ENCODE data around the gene CEACAM16. TPM values are rescaled to one million over a fixed set of nuclear protein-coding genes. Genes with fewer than 3 reads are reported as not detected.

CEACAM16 gene
- total RNA-seq, 1 donor from 2014 or later = not detected

GRCh38 chr19:44737238-44738071 lies 38.5 kb downstream of the CEACAM16 start:
- Mint-ChIP-seq H3K4me1 (ENCODE audit: unreplicated experiment) (peaks cover 8% of the 10 kb centered on the region), H3K27ac (no peak overlapping the region), H3K27me3 (peaks cover 12% of the 10 kb centered on the region), H3K9me3 (no peaks in the 10 kb centered on the region), H3K36me3 (no peaks in the 10 kb centered on the region), H3K4me3 (no peak overlapping the region)
- TF ChIP-seq CTCF (conservative IDR thresholded peaks at IDR 0.05) = no peak
- no peak for DNase-seq (ENCODE audit: extremely low spot score, unreplicated experiment)

DNA sequence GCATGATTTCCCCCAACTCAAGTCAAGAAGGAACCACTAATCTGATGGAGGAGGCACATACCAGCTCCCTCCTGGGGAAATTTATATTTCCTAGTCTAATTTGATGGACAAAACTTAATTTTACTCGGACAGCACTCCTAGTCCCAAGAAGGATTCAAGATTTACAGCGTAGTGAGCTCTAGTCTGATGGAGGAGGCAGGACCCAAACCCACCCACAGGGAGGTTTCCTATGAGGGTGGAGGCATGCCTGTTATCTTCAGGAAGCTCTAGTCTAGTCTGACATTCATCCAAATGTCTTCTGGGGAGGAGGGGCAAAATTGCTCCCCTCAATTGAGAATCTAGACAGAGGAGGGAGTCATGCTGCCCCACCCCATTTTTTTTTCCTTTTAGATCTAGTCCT lies 39.2 kb downstream of the CEACAM16 start:
- Mint-ChIP-seq H3K27ac (no peak overlapping the region), H3K4me3 (no peak overlapping the region), H3K9me3 (no peaks in the 10 kb centered on the region), H3K4me1 (ENCODE audit: unreplicated experiment) (peaks cover 14% of the 10 kb centered on the region), H3K27me3 (peaks cover 12% of the 10 kb centered on the region), H3K36me3 (no peaks in the 10 kb centered on the region)
- no peak for DNase-seq (ENCODE audit: extremely low spot score, unreplicated experiment)
- TF ChIP-seq CTCF (conservative IDR thresholded peaks at IDR 0.05) = no peak

- Mint-ChIP-seq H3K36me3 (no peaks in the 10 kb centered on the region), H3K27ac (peak overlapping the region; percentile 35), H3K4me1 (ENCODE audit: unreplicated experiment) (peaks cover 14% of the 10 kb centered on the region), H3K4me3 (no peak overlapping the region), H3K27me3 (peaks cover 12% of the 10 kb centered on the region), H3K9me3 (no peaks in the 10 kb centered on the region)
- DNase-seq (ENCODE audit: extremely low spot score, unreplicated experiment) = no peak
- no peak for TF ChIP-seq CTCF (conservative IDR thresholded peaks at IDR 0.05)
Observed at GRCh38 chr19:44738603-44739558, 39.9 kb downstream of the CEACAM16 start.

DNA sequence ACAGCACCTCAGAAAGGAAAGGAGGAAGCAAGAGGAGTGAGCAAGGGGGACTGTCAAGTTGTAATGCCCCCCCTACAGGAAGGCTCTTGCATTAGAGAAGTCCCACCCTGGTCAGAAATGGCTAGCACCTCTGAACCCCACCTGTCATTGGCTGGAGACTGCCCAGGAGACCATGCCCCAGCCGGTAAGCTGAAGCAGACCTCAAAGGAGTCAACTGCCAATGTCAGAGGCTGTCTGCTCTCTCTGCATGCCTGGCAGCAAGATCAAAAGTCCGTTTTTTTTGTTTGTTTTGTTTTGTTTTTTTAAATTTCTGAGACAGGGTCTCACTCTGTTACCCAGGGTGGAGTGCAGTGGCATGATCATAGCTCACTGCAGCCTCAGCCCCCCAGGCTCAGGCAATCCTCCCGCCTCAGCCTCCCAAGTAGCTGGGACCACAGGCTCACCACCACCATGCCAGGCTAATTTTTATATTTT lies 41.4 kb downstream of the CEACAM16 start:
- no peak for DNase-seq (ENCODE audit: extremely low spot score, unreplicated experiment)
- Mint-ChIP-seq H3K27ac (no peak overlapping the region), H3K27me3 (peaks cover 12% of the 10 kb centered on the region), H3K4me1 (ENCODE audit: unreplicated experiment) (peaks cover 14% of the 10 kb centered on the region), H3K9me3 (no peaks in the 10 kb centered on the region), H3K36me3 (no peaks in the 10 kb centered on the region), H3K4me3 (no peak overlapping the region)
- no peak for TF ChIP-seq CTCF (conservative IDR thresholded peaks at IDR 0.05)

DNA sequence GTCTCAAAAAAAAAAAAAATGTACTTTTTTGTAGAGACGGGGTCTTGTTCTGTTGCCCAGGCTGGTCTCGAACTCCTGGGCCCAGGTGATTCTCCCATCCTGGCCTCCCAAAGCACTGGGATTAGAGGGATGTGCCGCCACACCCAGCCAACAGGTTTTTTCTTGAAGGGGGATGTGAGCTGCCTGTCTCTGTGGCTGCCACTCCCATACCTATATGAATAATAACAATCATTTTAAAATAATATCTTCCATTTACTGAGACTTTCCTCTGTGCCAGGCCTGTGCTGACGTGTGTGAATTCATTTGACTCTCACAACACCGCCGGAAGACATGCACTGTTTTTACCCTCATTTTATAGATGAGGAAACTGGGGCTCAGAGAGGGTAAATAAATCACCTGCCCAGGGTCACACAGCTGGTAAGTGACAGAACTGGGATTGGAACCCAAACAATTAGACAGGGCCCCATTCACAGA lies 42.3 kb downstream of the CEACAM16 start:
- H3K27me3 Mint-ChIP-seq = peaks cover 17% of the 10 kb centered on the region
- H3K9me3 Mint-ChIP-seq = no peaks in the 10 kb centered on the region
- DNase-seq (ENCODE audit: extremely low spot score, unreplicated experiment) = no peak
- H3K4me1 Mint-ChIP-seq (ENCODE audit: unreplicated experiment) = peaks cover 14% of the 10 kb centered on the region
- H3K27ac Mint-ChIP-seq = peak overlapping the region; percentile 86
- H3K4me3 Mint-ChIP-seq = no peak overlapping the region
- no peak for TF ChIP-seq CTCF (conservative IDR thresholded peaks at IDR 0.05)
- H3K36me3 Mint-ChIP-seq = no peaks in the 10 kb centered on the region

Measured in type B pancreatic cell (in vitro differentiated cells).